ENCODE results near the gene ABCC4.

Gene ABCC4

GRCh38 chr13:95258098-95258497 is 43.2 kb downstream of the ABCC4 start:
- no peak for DNase-seq

- DNase-seq: no peak
These were observed 45.2 kb downstream of the ABCC4 start for GRCh38 chr13:95256091-95256490.

GRCh38 chr13:95255072-95255732 is 46.0 kb downstream of the ABCC4 start:
- no peak for DNase-seq

GRCh38 chr13:95254339-95254738 is 46.9 kb downstream of the ABCC4 start:
- no peak for DNase-seq

- no peak for DNase-seq
These were observed 48.2 kb downstream of the ABCC4 start for GRCh38 chr13:95253033-95253432.

GRCh38 chr13:95251641-95252040 is 49.6 kb downstream of the ABCC4 start:
- no peak for DNase-seq

GRCh38 chr13:95250961-95251360 is 50.3 kb downstream of the ABCC4 start:
- no peak for DNase-seq

GRCh38 chr13:95248953-95249352 is 52.3 kb downstream of the ABCC4 start:
- DNase-seq: no peak

GRCh38 chr13:95247852-95248251 is 53.4 kb downstream of the ABCC4 start:
- no peak for DNase-seq

- DNase-seq: no peak
These were observed 54.1 kb downstream of the ABCC4 start for GRCh38 chr13:95247171-95247570.

GRCh38 chr13:95246292-95247082 is 54.8 kb downstream of the ABCC4 start:
- DNase-seq: no peak

- DNase-seq: no peak
These were observed 56.2 kb downstream of the ABCC4 start for GRCh38 chr13:95245071-95245470.

GRCh38 chr13:95243207-95243606 is 58.0 kb downstream of the ABCC4 start:
- no peak for DNase-seq

- DNase-seq: no peak
These were observed 59.9 kb downstream of the ABCC4 start for GRCh38 chr13:95241321-95241720.

GRCh38 chr13:95239283-95239682 is 62.0 kb downstream of the ABCC4 start:
- no peak for DNase-seq

GRCh38 chr13:95237310-95237870 is 63.9 kb downstream of the ABCC4 start:
- no peak for DNase-seq

GRCh38 chr13:95236774-95237173 is 64.5 kb downstream of the ABCC4 start:
- no peak for DNase-seq

GRCh38 chr13:95235974-95236373 is 65.3 kb downstream of the ABCC4 start:
- DNase-seq: no peak

GRCh38 chr13:95235199-95235756 is 66.0 kb downstream of the ABCC4 start:
- no peak for DNase-seq

GRCh38 chr13:95234242-95234641 is 67.0 kb downstream of the ABCC4 start:
- no peak for DNase-seq

- DNase-seq: no peak
These were observed 68.1 kb downstream of the ABCC4 start for GRCh38 chr13:95233026-95233635.

GRCh38 chr13:95231393-95231792 is 69.9 kb downstream of the ABCC4 start:
- no peak for DNase-seq

- no peak for DNase-seq
These were observed 71.4 kb downstream of the ABCC4 start for GRCh38 chr13:95229855-95230254.

Measured in activated CD4-positive, alpha-beta T cell treated with anti-CD3 and anti-CD28 coated beads, Interleukin-2, amount 50 U/mL, for 16 hours (primary cell).